ENCODE data around the gene ARSD. TPM values are rescaled to one million over a fixed set of nuclear protein-coding genes. Genes with fewer than 3 reads are reported as not detected.
"Not testable (repeated sequence)": the region's sequence is repeated elsewhere in the genome, so short reads cannot be mapped to it uniquely, and the experiment has no call there.

ARSD gene, protein sequence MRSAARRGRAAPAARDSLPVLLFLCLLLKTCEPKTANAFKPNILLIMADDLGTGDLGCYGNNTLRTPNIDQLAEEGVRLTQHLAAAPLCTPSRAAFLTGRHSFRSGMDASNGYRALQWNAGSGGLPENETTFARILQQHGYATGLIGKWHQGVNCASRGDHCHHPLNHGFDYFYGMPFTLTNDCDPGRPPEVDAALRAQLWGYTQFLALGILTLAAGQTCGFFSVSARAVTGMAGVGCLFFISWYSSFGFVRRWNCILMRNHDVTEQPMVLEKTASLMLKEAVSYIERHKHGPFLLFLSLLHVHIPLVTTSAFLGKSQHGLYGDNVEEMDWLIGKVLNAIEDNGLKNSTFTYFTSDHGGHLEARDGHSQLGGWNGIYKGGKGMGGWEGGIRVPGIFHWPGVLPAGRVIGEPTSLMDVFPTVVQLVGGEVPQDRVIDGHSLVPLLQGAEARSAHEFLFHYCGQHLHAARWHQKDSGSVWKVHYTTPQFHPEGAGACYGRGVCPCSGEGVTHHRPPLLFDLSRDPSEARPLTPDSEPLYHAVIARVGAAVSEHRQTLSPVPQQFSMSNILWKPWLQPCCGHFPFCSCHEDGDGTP
- total RNA-seq (1 to 10 TPM in 1 of 2 experiments, under 1 TPM in 1; 0.44 to 1.2 TPM), total RNA-seq (0.42 to 9.9 (median 2.8) reads per million in 172 experiments)
- 3.3 TPM for polyA plus RNA-seq (2013, experiment 1 of 2)
- polyA plus RNA-seq (2013, experiment 2 of 2), result 1.7 TPM

DNA sequence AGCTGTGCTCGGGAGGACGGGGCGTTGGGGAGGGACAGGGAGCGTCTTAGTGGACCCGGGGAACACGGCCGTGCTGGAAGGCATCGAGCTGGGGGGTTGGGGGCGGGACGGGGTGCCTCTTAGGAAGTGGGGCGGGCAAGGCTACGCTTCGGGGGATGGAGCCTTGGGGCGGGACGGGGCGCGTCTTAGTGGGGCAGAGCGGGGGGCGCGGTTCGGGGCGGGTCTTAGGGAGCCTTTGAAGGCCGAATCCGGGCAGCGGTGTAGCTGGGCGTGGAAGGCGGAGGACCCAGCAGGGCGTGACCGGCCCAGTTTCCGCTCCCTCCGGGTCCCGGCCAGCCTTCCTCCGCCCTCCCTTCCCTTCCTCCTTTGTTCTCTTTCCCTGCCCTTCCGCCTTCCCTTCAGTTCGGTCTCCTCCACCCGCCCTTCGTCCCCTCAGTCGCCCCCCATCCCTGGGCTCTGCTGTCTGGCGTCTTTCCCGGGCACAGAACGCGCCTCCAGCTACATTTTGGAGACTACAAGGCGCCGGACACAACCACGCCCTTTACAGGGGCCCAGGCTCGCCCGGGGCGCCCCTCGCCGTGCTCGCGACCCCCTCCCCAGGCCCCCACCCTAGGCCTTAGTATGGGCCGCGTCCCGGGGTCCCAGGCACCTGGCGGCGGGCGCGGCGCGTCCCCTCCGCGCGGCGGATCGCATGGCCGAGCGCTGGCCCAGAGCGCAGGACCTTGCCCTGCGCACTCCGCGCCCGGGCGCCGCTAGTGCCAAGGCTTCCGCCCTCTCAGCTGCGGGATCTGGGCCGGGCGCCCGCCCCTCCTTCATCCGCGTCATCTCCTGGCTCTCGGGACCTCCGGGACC, at the start of gene ARSD:
Gene ARSD, minus strand, starts transcription at position 757 of the 852 bp plus-strand sequence. Its CDS starts 64 bp downstream, at position 693.
- H3K4me1 Mint-ChIP-seq (ENCODE audit: low read depth), result no peaks in the 10 kb centered on the region
- H3K27ac Mint-ChIP-seq, result no peak within 1 kb of the TSS
- TF ChIP-seq CTCF (IDR thresholded peaks at IDR 0.05), result no peak
- H3K9me3 Mint-ChIP-seq, result no peaks in the 10 kb centered on the region
- Histone ChIP-seq H3K36me3 (ENCODE audit: insufficient read depth, low read length) (no peaks in the 10 kb centered on the region), H3K9me3 (ENCODE audit: control insufficient read depth in 1 of 2, insufficient read depth in 1 of 2, low read length in 2 of 2) (peaks cover 0 to 5% of the 10 kb centered on the region in 2 experiments), H3K27me3 (ENCODE audit: control insufficient read depth in 1 of 2, insufficient read depth in 2 of 2, low read length in 2 of 2) (no peaks in the 10 kb centered on the region), H3K4me1 (ENCODE audit: insufficient read depth, low read length) (no peaks in the 10 kb centered on the region), H3K4me3 (ENCODE audit: low read length) (peak within 1 kb of the TSS; percentile 59), H3K27ac (ENCODE audit: low read depth in 1 of 2, low read length in 2 of 2) (no peak within 1 kb of the TSS)
- DNase-seq (peak in 12 of 14 experiments; percentile 0 to 63 (median 31)), ATAC-seq (ENCODE audit: poor library complexity) (peak; percentile 46)
- H3K27me3 Mint-ChIP-seq, result no peaks in the 10 kb centered on the region
- ChIA-PET POLR2A (no interaction called here), CTCF (no interaction called here)
- no peaks in the 10 kb centered on the region for H3K36me3 Mint-ChIP-seq (ENCODE audit: low read depth)
- H3K4me3 Mint-ChIP-seq, result peak within 1 kb of the TSS; percentile 73
- intact Hi-C loops (cut with DNase I, micrococcal nuclease), result no loop called here

DNA sequence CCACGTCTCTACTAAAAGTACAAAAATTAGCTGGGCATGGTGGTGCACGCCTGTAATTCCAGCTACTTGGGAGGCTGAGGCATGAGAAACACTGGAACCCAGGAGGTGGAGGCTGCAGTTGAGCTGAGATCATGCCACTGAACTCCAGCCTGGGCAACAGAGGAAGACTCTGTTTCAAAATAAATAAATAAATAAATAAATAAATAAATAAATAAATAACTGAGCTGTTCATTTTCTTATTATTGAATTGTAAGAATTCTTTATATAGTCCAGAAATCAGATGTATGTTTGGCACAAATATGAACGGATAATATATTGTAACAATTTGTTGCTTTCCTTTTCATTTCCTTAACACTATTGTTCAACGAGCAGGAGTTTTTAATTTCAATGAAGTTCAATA, 49.5 kb upstream of the ARSD start:
- H3K4me3 Mint-ChIP-seq; H3K36me3 ChIP-seq (ENCODE audit: insufficient read depth, low read length); H3K4me1 ChIP-seq (ENCODE audit: insufficient read depth, low read length); H3K27me3 ChIP-seq (ENCODE audit: control insufficient read depth in 1 of 2, insufficient read depth in 2 of 2, low read length in 2 of 2); H3K27ac ChIP-seq (ENCODE audit: low read depth in 1 of 2, low read length in 2 of 2); H3K4me1 Mint-ChIP-seq (ENCODE audit: low read depth); DNase-seq; POLR2A ChIA-PET; H3K9me3 ChIP-seq (ENCODE audit: control insufficient read depth in 1 of 2, insufficient read depth in 1 of 2, low read length in 2 of 2); H3K9me3 Mint-ChIP-seq; H3K27me3 Mint-ChIP-seq; intact Hi-C loops (cut with DNase I, micrococcal nuclease); H3K4me3 ChIP-seq (ENCODE audit: low read length); ATAC-seq (ENCODE audit: poor library complexity); H3K36me3 Mint-ChIP-seq (ENCODE audit: low read depth); CTCF ChIA-PET; H3K27ac Mint-ChIP-seq: not testable (repeated sequence)

DNA sequence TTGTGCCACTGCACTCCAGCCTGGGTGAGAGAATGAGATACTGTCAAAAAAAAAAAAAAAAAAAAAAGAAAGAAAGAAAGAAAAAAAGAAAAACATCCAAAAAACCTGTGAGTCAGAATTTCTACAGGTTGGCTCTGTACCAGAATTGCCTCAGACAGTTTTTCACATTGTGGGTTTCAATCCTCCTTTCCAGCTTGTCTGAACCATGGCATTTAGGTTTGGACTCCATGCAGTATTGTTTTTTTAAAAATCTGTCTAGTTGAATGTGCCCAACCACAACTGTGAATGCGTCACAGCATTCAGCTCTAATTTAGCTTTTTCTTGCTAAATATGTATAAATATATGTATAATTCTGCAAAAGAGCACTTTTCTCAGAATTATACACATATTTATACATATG, 45.8 kb upstream of the ARSD start:
- Histone ChIP-seq H3K4me3 (ENCODE audit: low read length) (no peak overlapping the region), H3K9me3 (ENCODE audit: control insufficient read depth in 1 of 2, insufficient read depth in 1 of 2, low read length in 2 of 2) (peaks cover 0 to 4% of the 10 kb centered on the region in 2 experiments), H3K36me3 (ENCODE audit: insufficient read depth, low read length) (no peaks in the 10 kb centered on the region), H3K4me1 (ENCODE audit: insufficient read depth, low read length) (no peaks in the 10 kb centered on the region), H3K27ac (ENCODE audit: low read depth in 1 of 2, low read length in 2 of 2) (no peak overlapping the region), H3K27me3 (ENCODE audit: control insufficient read depth in 1 of 2, insufficient read depth in 2 of 2, low read length in 2 of 2) (peaks cover 0 to 2% of the 10 kb centered on the region in 2 experiments)
- ChIA-PET POLR2A (no interaction called here), CTCF (no interaction called here)
- no peaks in the 10 kb centered on the region for H3K27me3 Mint-ChIP-seq
- DNase-seq, result no peak
- TF ChIP-seq CTCF (IDR thresholded peaks at IDR 0.05), result no peak
- no peak overlapping the region for H3K27ac Mint-ChIP-seq
- intact Hi-C loops (cut with DNase I, micrococcal nuclease), result no loop called here
- H3K36me3 Mint-ChIP-seq (ENCODE audit: low read depth), result no peaks in the 10 kb centered on the region
- no peak overlapping the region for H3K4me3 Mint-ChIP-seq
- no peak for ATAC-seq (ENCODE audit: poor library complexity)
- H3K4me1 Mint-ChIP-seq (ENCODE audit: low read depth), result no peaks in the 10 kb centered on the region
- no peaks in the 10 kb centered on the region for H3K9me3 Mint-ChIP-seq

All from CD4-positive, alpha-beta T cell (primary cell).